Left lung (tissue), 10 donors: ENCODE results near the gene MRNIP. TPM values are rescaled to one million over a fixed set of nuclear protein-coding genes. Genes with fewer than 3 reads are reported as not detected.
A peak's percentile ranks its signal among the peaks of the same experiment; 100 is the strongest.

Experiments used
- ATAC-seq: fragments of 200-7000 bp; cut with Tn5 transposase; one replicate; pipeline ENCODE4 v1.9.1; 2020; ENCODE audit warnings: moderate library complexity
- DNase-seq, 4 donors: peaks; one replicate each; pipeline ENCODE4 v3.0.0-alpha.2; 2013 to 2020
- H3K27ac ChIP-seq, 2 donors: fragments of 200-600 bp; sonication (generic) in 1 of 2; one replicate each; pipeline versions ENCODE4 v1.5.0 to v1.8.0; 2020 to 2021
- H3K27me3 ChIP-seq, 2 donors: fragments of 200-600 bp; sonication (generic) in 1 of 2; one replicate each; pipeline versions ENCODE4 v1.5.0 to v1.8.0; 2020 to 2021
- H3K36me3 ChIP-seq, 2 donors: fragments of 200-600 bp; sonication (generic) in 1 of 2; one replicate each; pipeline versions ENCODE4 v1.5.0 to v1.8.0; 2020 to 2021
- H3K4me1 ChIP-seq, 2 donors: fragments of 200-600 bp; one replicate each; pipeline ENCODE4 v1.8.0; 2021
- H3K4me3 ChIP-seq, 2 donors: fragments of 200-600 bp; sonication (generic) in 1 of 2; one replicate each; pipeline versions ENCODE4 v1.5.0 to v1.8.0; 2020 to 2021; ENCODE audit warnings: mild to moderate bottlenecking in 1 of 2
- H3K9me3 ChIP-seq, 2 donors: fragments of 200-600 bp; sonication (generic) in 1 of 2; one replicate each; pipeline versions ENCODE4 v1.5.0 to v1.8.0; 2020 to 2021
- intact Hi-C, 2 donors: fragments of 100-400 bp; cut with DNase I; formaldehyde crosslinking; loops; one replicate each; pipeline versions ENCODE4 v1.11.2 to v1.14.2; 2022
- polyA plus RNA-seq, 6 donors: library from polyadenylated mRNA; unstranded; fragments of 120-200 nt; gene quantifications; one replicate each; pipeline ENCODE4 v1.2.1, GENCODE V29; 2013; ENCODE audit not compliant: insufficient read length in 6 of 6
- total RNA-seq, 2 donors: library from RNA; stranded (reverse); fragmentation: NEBNext Ultra II Directional; extraction: Animal tissue kit (Norgen Biotek cat#: 25700); gene quantifications; one replicate each; pipeline ENCODE4 v1.2.1, GENCODE V29; 2021
- TF ChIP-seq, protein P1 (sequence below), 2 donors: fragments of 200-600 bp; sonication (generic) in 1 of 2; IDR thresholded peaks; one replicate each; pipeline versions ENCODE4 v1.5.0 to v1.8.0; 2021; ENCODE audit warnings: antibody characterized with exemption in 2 of 2
- donor health status: DM: no; HTN: yes; CAD: no.
- donor health status: DM: no; HTN: no; CAD: no.

The MRNIP gene
- total and polyA plus RNA-seq, 8 donors: 16.9 to 55.6 (median 46.3) TPM

DNA sequence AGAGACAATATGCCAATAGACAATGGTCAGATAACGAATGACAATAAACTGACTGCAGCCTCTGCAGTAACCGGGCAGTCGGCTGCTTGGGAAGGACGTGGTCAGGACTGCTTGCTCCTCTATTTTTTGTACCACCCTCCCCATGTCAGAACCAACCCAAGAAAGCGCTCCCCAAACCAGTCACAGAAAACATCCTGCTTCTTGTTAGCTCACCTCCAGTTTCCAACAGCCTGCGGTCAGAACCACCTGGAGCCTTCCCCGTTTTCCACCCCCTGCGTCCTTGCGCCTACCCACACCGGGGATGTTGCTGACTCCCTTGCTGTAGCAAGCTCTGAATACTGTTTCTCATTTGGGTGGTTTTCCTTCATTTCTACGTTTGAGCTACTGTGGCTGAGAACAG is 1.7 kb upstream of the MRNIP start:
- Histone ChIP-seq H3K27me3 (no peaks in the 10 kb centered on the region), H3K4me3 (no peak overlapping the region), H3K4me1 (peaks cover 6 to 13% of the 10 kb centered on the region in 2 donors), H3K9me3 (peaks cover 0 to 5% of the 10 kb centered on the region in 2 donors), H3K27ac (no peak overlapping the region), H3K36me3 (peaks cover 0 to 34% of the 10 kb centered on the region in 2 donors)
- intact Hi-C loops: no loop called here
- ATAC-seq: no peak
- DNase-seq: peak in 1 of 4 donors; percentile 16
- TF ChIP-seq, protein P1, sequence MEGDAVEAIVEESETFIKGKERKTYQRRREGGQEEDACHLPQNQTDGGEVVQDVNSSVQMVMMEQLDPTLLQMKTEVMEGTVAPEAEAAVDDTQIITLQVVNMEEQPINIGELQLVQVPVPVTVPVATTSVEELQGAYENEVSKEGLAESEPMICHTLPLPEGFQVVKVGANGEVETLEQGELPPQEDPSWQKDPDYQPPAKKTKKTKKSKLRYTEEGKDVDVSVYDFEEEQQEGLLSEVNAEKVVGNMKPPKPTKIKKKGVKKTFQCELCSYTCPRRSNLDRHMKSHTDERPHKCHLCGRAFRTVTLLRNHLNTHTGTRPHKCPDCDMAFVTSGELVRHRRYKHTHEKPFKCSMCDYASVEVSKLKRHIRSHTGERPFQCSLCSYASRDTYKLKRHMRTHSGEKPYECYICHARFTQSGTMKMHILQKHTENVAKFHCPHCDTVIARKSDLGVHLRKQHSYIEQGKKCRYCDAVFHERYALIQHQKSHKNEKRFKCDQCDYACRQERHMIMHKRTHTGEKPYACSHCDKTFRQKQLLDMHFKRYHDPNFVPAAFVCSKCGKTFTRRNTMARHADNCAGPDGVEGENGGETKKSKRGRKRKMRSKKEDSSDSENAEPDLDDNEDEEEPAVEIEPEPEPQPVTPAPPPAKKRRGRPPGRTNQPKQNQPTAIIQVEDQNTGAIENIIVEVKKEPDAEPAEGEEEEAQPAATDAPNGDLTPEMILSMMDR (IDR thresholded peaks at IDR 0.05): no peak

DNA sequence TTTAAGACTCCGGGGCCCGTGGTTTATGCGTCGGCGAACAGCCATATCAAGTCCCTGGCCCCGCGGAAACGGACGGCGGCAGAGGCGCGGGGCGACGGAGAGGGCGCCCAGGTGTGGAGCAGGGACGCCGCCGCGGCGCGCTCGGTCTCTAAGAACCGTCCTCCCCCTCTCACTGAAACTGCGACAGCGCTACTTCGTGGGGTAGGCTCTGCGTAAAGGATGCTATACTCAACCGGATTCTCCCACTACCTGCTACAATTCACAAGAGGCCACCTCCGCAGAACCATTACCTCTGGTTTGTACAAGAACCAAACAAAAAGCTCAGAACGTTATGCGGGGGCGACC is 404 bp downstream of the MRNIP start:
- ATAC-seq (peak; percentile 76), DNase-seq (peak in 3 of 4 donors; percentile 31 to 85 (median 37))
- H3K27me3 ChIP-seq: no peaks in the 10 kb centered on the region
- peaks cover 6 to 13% of the 10 kb centered on the region in 2 donors for H3K4me1 ChIP-seq
- peaks cover 0 to 14% of the 10 kb centered on the region in 2 donors for H3K36me3 ChIP-seq
- intact Hi-C loops: no loop called here
- H3K4me3 ChIP-seq: peak overlapping the region; percentile 71 to 96
- H3K9me3 ChIP-seq: peaks cover 0 to 5% of the 10 kb centered on the region in 2 donors
- H3K27ac ChIP-seq: peak overlapping the region; percentile 81 to 89
- TF ChIP-seq, protein P1 (IDR thresholded peaks at IDR 0.05): no peak

DNA sequence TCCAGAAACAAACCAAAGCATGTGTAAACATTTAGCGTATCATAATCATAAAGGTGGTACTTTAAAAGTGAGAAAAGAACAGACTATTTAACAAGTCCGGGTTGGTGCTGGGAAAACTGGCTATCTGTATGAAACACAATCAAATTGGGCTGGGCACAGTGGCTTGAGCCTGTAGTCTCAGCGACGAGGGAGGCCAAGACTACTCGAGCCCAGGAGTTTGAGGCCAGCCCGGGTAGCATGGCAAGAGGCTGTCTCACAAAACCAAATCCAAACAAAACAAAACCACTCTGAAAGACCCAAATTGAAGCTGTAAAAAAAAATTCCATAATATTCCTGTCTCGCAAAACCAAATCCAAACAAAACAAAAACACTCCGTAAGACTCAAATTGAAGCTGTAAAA is 4.3 kb downstream of the MRNIP start:
- Histone ChIP-seq H3K27me3 (no peaks in the 10 kb centered on the region), H3K4me1 (peaks cover under 1 to 14% of the 10 kb centered on the region in 2 donors), H3K9me3 (no peaks in the 10 kb centered on the region), H3K36me3 (peaks cover 0 to 33% of the 10 kb centered on the region in 2 donors), H3K4me3 (no peak overlapping the region), H3K27ac (no peak overlapping the region)
- ATAC-seq (no peak), DNase-seq (peak in 1 of 4 donors; percentile 30)
- TF ChIP-seq, protein P1 (IDR thresholded peaks at IDR 0.05): no peak
- intact Hi-C loops: no loop called here

DNA sequence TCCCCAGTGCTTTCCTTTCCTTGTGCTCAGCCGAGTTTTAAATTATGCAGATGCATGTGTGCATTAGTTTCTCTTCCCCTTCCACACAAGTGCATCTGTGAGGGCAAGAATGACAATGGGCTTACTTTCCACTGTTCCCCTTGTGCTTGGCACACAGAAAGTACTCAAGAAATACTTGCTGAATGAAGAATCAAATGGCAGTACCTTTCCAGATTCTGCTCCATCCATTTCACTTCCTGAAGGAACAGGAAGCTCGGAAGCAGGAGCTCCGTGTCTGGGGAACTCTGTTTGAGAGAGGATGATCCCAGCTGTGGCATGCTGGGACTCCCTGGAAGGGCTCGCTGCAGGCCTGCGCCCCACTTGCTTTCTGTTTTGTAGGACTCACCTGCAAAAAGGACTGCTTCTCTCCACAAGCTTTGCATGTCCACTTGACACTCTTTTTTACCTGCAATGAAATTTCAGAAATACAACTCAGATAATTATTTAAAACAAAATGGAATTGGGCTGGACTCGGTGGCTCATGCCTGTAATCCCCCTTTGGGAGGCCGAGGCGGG is 5.5 kb downstream of the MRNIP start:
- peaks cover 0 to 13% of the 10 kb centered on the region in 2 donors for H3K4me1 ChIP-seq
- TF ChIP-seq, protein P1 (IDR thresholded peaks at IDR 0.05): no peak
- ATAC-seq: no peak
- no peaks in the 10 kb centered on the region for H3K9me3 ChIP-seq
- H3K36me3 ChIP-seq: peaks cover 0 to 41% of the 10 kb centered on the region in 2 donors
- no peaks in the 10 kb centered on the region for H3K27me3 ChIP-seq
- no peak overlapping the region for H3K27ac ChIP-seq
- H3K4me3 ChIP-seq: no peak overlapping the region
- DNase-seq: peak in 1 of 4 donors; percentile 41
- intact Hi-C loops: no loop called here

DNA sequence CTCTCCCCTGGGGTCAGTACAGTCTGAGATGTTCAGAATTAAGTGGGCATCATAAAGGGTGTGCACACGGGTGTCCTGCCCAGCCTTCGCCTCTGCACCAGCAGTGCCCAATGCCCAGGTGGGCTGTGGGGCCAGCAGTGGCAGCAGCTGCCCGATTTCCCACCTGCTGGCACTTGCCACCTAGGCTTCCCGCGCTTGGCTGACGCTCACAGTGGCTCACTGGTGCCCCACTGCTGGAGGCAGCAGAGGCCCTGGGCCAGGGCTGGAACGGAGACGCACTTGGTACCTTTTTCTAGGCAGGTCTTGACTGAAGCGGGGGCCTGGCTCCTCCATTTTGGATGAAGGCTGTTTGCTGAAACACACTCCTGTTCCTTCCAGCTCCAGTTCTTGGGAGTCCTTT is 17.0 kb downstream of the MRNIP start:
- H3K4me3 ChIP-seq: no peak overlapping the region
- intact Hi-C loops: no loop called here
- peaks cover 0 to 12% of the 10 kb centered on the region in 2 donors for H3K9me3 ChIP-seq
- peak in 2 of 4 donors; percentile 9 to 65 for DNase-seq
- peaks cover 0 to 59% of the 10 kb centered on the region in 2 donors for H3K36me3 ChIP-seq
- H3K27me3 ChIP-seq: no peaks in the 10 kb centered on the region
- TF ChIP-seq, protein P1 (IDR thresholded peaks at IDR 0.05): no peak
- H3K4me1 ChIP-seq: peaks cover 0 to 7% of the 10 kb centered on the region in 2 donors
- no peak for ATAC-seq
- H3K27ac ChIP-seq: no peak overlapping the region
